ENCODE results near the gene TK2.
A peak's percentile ranks its signal among the peaks of the same experiment; 100 is the strongest.

GRCh38 chr16:66511602-66512271, 38.2 kb downstream of the TK2 start:
- TF ChIP-seq EZH2 (optimal IDR thresholded peaks at IDR 0.05; ENCODE audit: low read depth, low read length) (no peak), CTCF (IDR thresholded peaks at IDR 0.05; ENCODE audit: low read length) (peak; percentile 26; the same call in 1 of the 2 replicates), EZH2phosphoT487 (IDR thresholded peaks at IDR 0.05; ENCODE audit: low read length) (no peak)

Data from MM.1S (cell line).